Neural progenitor cell (in vitro differentiated cells): ENCODE data around the gene ANKAR. TPM values are rescaled to one million over a fixed set of nuclear protein-coding genes. Genes with fewer than 3 reads are reported as not detected.
"Not testable (repeated sequence)": the region's sequence is repeated elsewhere in the genome, so short reads cannot be mapped to it uniquely, and the experiment has no call there.

Experiments
- DNase-seq: peaks from one replicate; pipeline ENCODE4 v3.0.0-alpha.2; 2016; ENCODE audit warnings: low spot score
- H2AFZ ChIP-seq: fragments of 200-600 bp; sonication (generic); replicated peaks from 2 replicates; pipeline ENCODE4 v1.6.1; 2016; ENCODE audit warnings: antibody characterized with exemption
- H3F3A ChIP-seq: fragments of 200-600 bp; sonication (generic); 2 replicates; pipeline ENCODE4 v1.6.1; 2016; ENCODE audit warnings: antibody characterized with exemption, low read depth
- H3K27ac ChIP-seq: fragments of 200-600 bp; sonication (generic); 2 replicates; pipeline ENCODE4 v1.5.1; 2016; ENCODE audit warnings: mild to moderate bottlenecking
- H3K27me3 ChIP-seq: fragments of 200-600 bp; sonication (generic); 2 replicates; pipeline ENCODE4 v1.6.1; 2016; ENCODE audit warnings: mild to moderate bottlenecking, moderate library complexity
- H3K36me3 ChIP-seq: fragments of 200-600 bp; sonication (generic); 2 replicates; pipeline ENCODE4 v1.5.1; 2016
- H3K4me1 ChIP-seq: fragments of 200-600 bp; sonication (generic); 2 replicates; pipeline ENCODE4 v1.6.1; 2016; ENCODE audit warnings: mixed run types
- H3K4me2 ChIP-seq: fragments of 200-600 bp; sonication (generic); 2 replicates; pipeline ENCODE4 v1.6.1; 2016
- H3K4me3 ChIP-seq: fragments of 200-600 bp; sonication (generic); 2 replicates; pipeline ENCODE4 v1.5.1; 2016
- H3K79me2 ChIP-seq: fragments of 200-600 bp; sonication (generic); 2 replicates; pipeline ENCODE4 v1.6.1; 2016; ENCODE audit warnings: low read depth
- H3K9ac ChIP-seq: fragments of 200-600 bp; sonication (generic); 2 replicates; pipeline ENCODE4 v1.6.1; 2016
- H3K9me3 ChIP-seq: fragments of 200-600 bp; sonication (generic); 2 replicates; pipeline ENCODE4 v1.5.1; 2016; ENCODE audit warnings: low read depth
- H4K20me1 ChIP-seq: fragments of 200-600 bp; sonication (generic); 2 replicates; pipeline ENCODE4 v1.6.1; 2016; ENCODE audit warnings: low read depth
- H3K27ac Mint-ChIP-seq: 3 replicates; pipeline ENCODE4 v1.8.0; 2021; ENCODE audit warnings: mixed read lengths
- H3K27me3 Mint-ChIP-seq: 2 replicates; pipeline ENCODE4 v1.8.0; 2022; ENCODE audit warnings: low read depth, mild to moderate bottlenecking, inconsistent platforms, moderate library complexity, mixed read lengths; ENCODE audit not compliant: insufficient read depth
- H3K36me3 Mint-ChIP-seq: 3 replicates; pipeline ENCODE4 v1.8.0; 2021; ENCODE audit warnings: mixed read lengths
- H3K4me1 Mint-ChIP-seq: 3 replicates; pipeline ENCODE4 v1.8.0; 2021; ENCODE audit warnings: mixed read lengths
- H3K4me3 Mint-ChIP-seq: 3 replicates; pipeline ENCODE4 v1.8.0; 2021; ENCODE audit warnings: mild to moderate bottlenecking, moderate library complexity, mixed read lengths
- H3K9me3 Mint-ChIP-seq: 3 replicates; pipeline ENCODE4 v1.8.0; 2020; ENCODE audit warnings: mixed read lengths
- EZH2 ChIP-seq: fragments of 200-600 bp; sonication (generic); IDR thresholded peaks from 2 replicates; pipeline ENCODE4 v1.6.1; 2017; ENCODE audit warnings: antibody characterized with exemption, mild to moderate bottlenecking, moderate library complexity
- EZH2phosphoT487 ChIP-seq: fragments of 200-600 bp; sonication (generic); IDR thresholded peaks from 2 replicates; pipeline ENCODE4 v1.6.1; 2017; ENCODE audit warnings: antibody characterized with exemption
- total RNA-seq: library from RNA; depleted of rRNA; stranded (reverse); fragments of >200 nt; gene quantifications from 2 replicates; pipeline ENCODE4 v1.2.3, GENCODE V29; 2015; ENCODE audit warnings: low replicate concordance
- TF ChIP-seq, protein P1 (sequence below): fragments of 200-600 bp; sonication (generic); IDR thresholded peaks from 2 replicates; pipeline ENCODE4 v1.5.1; 2017; ENCODE audit warnings: antibody characterized with exemption, mild to moderate bottlenecking

The ANKAR gene
- total RNA-seq, 1 donor from 2014 or later = 12.0 TPM

DNA sequence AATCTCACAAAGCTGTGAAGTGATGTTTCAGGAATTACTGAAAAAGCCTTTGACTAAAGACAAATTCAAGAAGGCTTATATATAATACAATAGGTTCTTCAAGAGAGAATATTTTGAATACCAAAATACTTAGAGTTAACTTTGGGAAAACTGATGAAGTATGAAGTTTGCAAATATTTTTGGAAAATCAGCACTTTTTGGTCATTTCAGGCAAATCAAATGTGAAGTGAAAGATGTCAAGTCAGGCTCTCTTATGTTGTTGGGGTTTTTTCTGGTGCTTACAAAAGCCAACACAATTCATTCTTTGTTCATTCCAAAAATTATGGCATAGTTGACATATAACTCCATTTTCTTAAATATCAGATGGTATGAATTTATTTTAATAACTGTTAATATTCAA, 27.9 kb upstream of the ANKAR start:
- no peak for TF ChIP-seq EZH2
- no peak for TF ChIP-seq EZH2phosphoT487
- TF ChIP-seq, protein P1, sequence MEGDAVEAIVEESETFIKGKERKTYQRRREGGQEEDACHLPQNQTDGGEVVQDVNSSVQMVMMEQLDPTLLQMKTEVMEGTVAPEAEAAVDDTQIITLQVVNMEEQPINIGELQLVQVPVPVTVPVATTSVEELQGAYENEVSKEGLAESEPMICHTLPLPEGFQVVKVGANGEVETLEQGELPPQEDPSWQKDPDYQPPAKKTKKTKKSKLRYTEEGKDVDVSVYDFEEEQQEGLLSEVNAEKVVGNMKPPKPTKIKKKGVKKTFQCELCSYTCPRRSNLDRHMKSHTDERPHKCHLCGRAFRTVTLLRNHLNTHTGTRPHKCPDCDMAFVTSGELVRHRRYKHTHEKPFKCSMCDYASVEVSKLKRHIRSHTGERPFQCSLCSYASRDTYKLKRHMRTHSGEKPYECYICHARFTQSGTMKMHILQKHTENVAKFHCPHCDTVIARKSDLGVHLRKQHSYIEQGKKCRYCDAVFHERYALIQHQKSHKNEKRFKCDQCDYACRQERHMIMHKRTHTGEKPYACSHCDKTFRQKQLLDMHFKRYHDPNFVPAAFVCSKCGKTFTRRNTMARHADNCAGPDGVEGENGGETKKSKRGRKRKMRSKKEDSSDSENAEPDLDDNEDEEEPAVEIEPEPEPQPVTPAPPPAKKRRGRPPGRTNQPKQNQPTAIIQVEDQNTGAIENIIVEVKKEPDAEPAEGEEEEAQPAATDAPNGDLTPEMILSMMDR = no peak
- Histone ChIP-seq H3K9ac (no peak overlapping the region), H4K20me1 (no peaks in the 10 kb centered on the region), H2AFZ (no peak overlapping the region), H3K27me3 (no peaks in the 10 kb centered on the region), H3F3A (no peaks in the 10 kb centered on the region), H3K4me2 (no peak overlapping the region), H3K4me3 (no peak overlapping the region), H3K4me1 (peaks cover under 1% of the 10 kb centered on the region), H3K27ac (no peak overlapping the region), H3K9me3 (no peaks in the 10 kb centered on the region), H3K36me3 (no peaks in the 10 kb centered on the region), H3K79me2 (no peaks in the 10 kb centered on the region)
- H3K4me3 Mint-ChIP-seq = no peak overlapping the region
- H3K9me3 Mint-ChIP-seq = no peaks in the 10 kb centered on the region
- no peak overlapping the region for H3K27ac Mint-ChIP-seq
- no peaks in the 10 kb centered on the region for H3K27me3 Mint-ChIP-seq
- H3K4me1 Mint-ChIP-seq = no peaks in the 10 kb centered on the region
- H3K36me3 Mint-ChIP-seq = no peaks in the 10 kb centered on the region
- no peak for DNase-seq

DNA sequence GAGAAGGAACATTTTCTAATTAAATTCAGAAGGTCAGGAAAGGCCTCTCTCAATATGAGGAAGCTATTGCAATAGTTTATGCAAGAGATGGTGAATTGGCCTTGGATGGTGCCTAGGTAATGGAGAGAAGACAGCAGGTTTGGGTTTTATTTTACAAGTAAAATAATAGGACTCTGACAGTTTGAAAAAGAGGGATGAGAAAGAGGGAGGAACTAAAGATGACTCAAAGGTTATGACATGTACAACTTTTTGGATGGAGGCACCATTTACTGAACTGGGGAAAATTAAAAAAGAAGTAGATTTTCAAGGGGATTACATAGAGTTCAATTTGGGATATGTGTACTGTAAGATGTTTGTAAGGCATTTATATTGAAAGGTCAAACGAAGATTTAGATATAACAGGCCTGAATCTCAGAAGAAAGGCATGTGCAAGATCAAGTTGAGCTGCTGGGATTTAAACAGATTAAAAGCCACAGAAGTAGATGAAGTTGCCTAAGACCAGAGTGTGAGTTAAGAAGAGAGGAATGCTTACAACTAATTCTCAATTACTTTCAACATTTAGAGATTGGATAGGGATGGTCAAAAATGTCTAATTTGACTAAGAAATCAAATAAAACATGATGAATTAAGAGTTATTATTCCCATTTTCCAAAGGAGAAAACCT, 25.5 kb upstream of the ANKAR start:
- Mint-ChIP-seq H3K27ac (no peak overlapping the region), H3K27me3 (peaks cover 5% of the 10 kb centered on the region), H3K36me3 (no peaks in the 10 kb centered on the region)

DNA sequence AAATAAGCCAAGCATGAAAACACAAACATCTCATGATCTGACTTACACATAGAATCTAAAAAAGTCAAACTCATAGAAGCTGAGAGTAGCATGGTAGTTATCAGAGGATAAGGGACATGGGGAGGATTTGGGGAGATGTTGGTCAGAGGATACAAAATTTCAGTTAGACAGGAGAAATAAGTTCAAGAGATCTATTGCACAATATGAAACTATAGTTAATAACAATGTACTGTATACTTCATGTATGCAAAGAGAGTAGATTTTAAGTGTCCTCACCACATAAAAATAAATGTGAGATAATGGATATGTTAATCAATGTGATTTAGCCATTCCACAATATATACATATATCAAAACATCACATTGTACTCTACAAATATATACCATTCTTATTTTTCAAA, 23.2 kb upstream of the ANKAR start:
- DNase-seq = no peak
- Mint-ChIP-seq H3K9me3 (peaks cover 13% of the 10 kb centered on the region), H3K4me1 (no peaks in the 10 kb centered on the region), H3K27ac (no peak overlapping the region), H3K27me3 (peaks cover 5% of the 10 kb centered on the region), H3K36me3 (no peaks in the 10 kb centered on the region), H3K4me3 (no peak overlapping the region)
- Histone ChIP-seq H3K4me3 (no peak overlapping the region), H3K9me3 (no peaks in the 10 kb centered on the region), H3K27me3 (no peaks in the 10 kb centered on the region), H3K4me2 (no peak overlapping the region), H4K20me1 (no peaks in the 10 kb centered on the region), H3K36me3 (no peaks in the 10 kb centered on the region), H3F3A (no peaks in the 10 kb centered on the region), H2AFZ (no peak overlapping the region), H3K27ac (no peak overlapping the region), H3K79me2 (no peaks in the 10 kb centered on the region), H3K4me1 (no peaks in the 10 kb centered on the region), H3K9ac (no peak overlapping the region)
- TF ChIP-seq EZH2 = no peak
- no peak for TF ChIP-seq EZH2phosphoT487

More for the DNA sequence above, 25.5 kb upstream of the ANKAR start:
- DNase-seq = no peak
- H3K4me1 ChIP-seq = no peaks in the 10 kb centered on the region
- no peaks in the 10 kb centered on the region for H3K27me3 ChIP-seq
- no peaks in the 10 kb centered on the region for H4K20me1 ChIP-seq
- no peak overlapping the region for H2AFZ ChIP-seq
- no peak overlapping the region for H3K27ac ChIP-seq
- H3K36me3 ChIP-seq = no peaks in the 10 kb centered on the region
- no peak overlapping the region for H3K4me3 ChIP-seq
- no peaks in the 10 kb centered on the region for H3K4me1 Mint-ChIP-seq
- H3K9me3 ChIP-seq = no peaks in the 10 kb centered on the region
- H3F3A ChIP-seq = no peaks in the 10 kb centered on the region
- TF ChIP-seq EZH2 (no peak), EZH2phosphoT487 (no peak)
- TF ChIP-seq, protein P1 = no peak
- no peak overlapping the region for H3K9ac ChIP-seq
- no peak overlapping the region for H3K4me2 ChIP-seq
- no peaks in the 10 kb centered on the region for H3K79me2 ChIP-seq
- peaks cover 9% of the 10 kb centered on the region for H3K9me3 Mint-ChIP-seq
- H3K4me3 Mint-ChIP-seq = no peak overlapping the region

DNA sequence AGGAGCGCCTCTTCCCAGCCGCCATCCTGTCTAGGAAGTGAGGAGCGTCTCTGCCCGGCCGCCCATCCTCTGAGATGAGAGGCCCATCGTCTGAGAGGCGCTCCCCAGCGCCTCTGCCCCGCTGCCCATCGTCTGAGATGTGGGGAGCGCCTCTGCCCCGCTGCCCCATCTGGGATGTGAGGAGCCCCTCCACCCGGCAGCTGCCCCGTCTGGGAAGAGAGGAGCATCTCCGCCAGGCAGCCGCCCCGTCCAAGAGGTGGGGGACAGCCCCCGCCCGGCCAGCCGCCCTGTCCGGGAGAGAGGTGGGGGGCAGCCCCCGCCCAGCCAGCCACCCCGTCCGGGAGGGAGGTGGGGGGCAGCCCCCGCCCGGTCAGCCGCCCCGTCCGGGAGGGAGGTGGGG, 21.0 kb upstream of the ANKAR start:
- H3K9ac ChIP-seq, H3K27ac Mint-ChIP-seq, H4K20me1 ChIP-seq, H3F3A ChIP-seq, H3K4me2 ChIP-seq, H3K36me3 ChIP-seq, H3K79me2 ChIP-seq, H2AFZ ChIP-seq, H3K27me3 ChIP-seq, H3K4me3 Mint-ChIP-seq, H3K27me3 Mint-ChIP-seq, H3K27ac ChIP-seq, H3K9me3 ChIP-seq, H3K36me3 Mint-ChIP-seq, DNase-seq, H3K4me3 ChIP-seq, H3K4me1 ChIP-seq, H3K4me1 Mint-ChIP-seq: not testable (repeated sequence)
- H3K9me3 Mint-ChIP-seq = peaks cover 13% of the 10 kb centered on the region
